Measurements from ENCODE around the gene MOSMO.
"Not testable (repeated sequence)": the region's sequence is repeated elsewhere in the genome, so short reads cannot be mapped to it uniquely, and the experiment has no call there.

The MOSMO gene

GRCh38 chr16:22002047-22002446 lies 5.9 kb upstream of the MOSMO start:
- H3K4me3 ChIP-seq (ENCODE audit: low read depth, low read length) = not testable (repeated sequence)

- no peak overlapping the region for H3K4me3 ChIP-seq (ENCODE audit: low read depth, low read length)
These were observed 4.7 kb upstream of the MOSMO start for GRCh38 chr16:22003195-22003594.

GRCh38 chr16:22004341-22004740 lies 3.6 kb upstream of the MOSMO start:
- no peak overlapping the region for H3K4me3 ChIP-seq (ENCODE audit: low read depth, low read length)

GRCh38 chr16:22005746-22006145 lies 2.2 kb upstream of the MOSMO start:
- no peak overlapping the region for H3K4me3 ChIP-seq (ENCODE audit: low read depth, low read length)

- peak overlapping the region; percentile 63 for H3K4me3 ChIP-seq (ENCODE audit: low read depth, low read length)
These were observed 1.3 kb upstream of the MOSMO start for GRCh38 chr16:22006636-22007035.

GRCh38 chr16:22007159-22007508 lies 777 bp upstream of the MOSMO start:
- peak overlapping the region; percentile 63 for H3K4me3 ChIP-seq (ENCODE audit: low read depth, low read length)

GRCh38 chr16:22008215-22009059 lies 526 bp downstream of the MOSMO start:
- H3K4me3 ChIP-seq (ENCODE audit: low read depth, low read length) = peak overlapping the region; percentile 80

GRCh38 chr16:22010902-22011301 lies 3.0 kb downstream of the MOSMO start:
- H3K4me3 ChIP-seq (ENCODE audit: low read depth, low read length) = no peak overlapping the region

- H3K4me3 ChIP-seq (ENCODE audit: low read depth, low read length) = no peak overlapping the region
These were observed 4.3 kb downstream of the MOSMO start for GRCh38 chr16:22012241-22012640.

- no peak overlapping the region for H3K4me3 ChIP-seq (ENCODE audit: low read depth, low read length)
These were observed 5.6 kb downstream of the MOSMO start for GRCh38 chr16:22013486-22013885.

- no peak overlapping the region for H3K4me3 ChIP-seq (ENCODE audit: low read depth, low read length)
These were observed 6.5 kb downstream of the MOSMO start for GRCh38 chr16:22014271-22014873.

- no peak overlapping the region for H3K4me3 ChIP-seq (ENCODE audit: low read depth, low read length)
These were observed 9.0 kb downstream of the MOSMO start for GRCh38 chr16:22016927-22017326.

- H3K4me3 ChIP-seq (ENCODE audit: low read depth, low read length) = no peak overlapping the region
These were observed 10.6 kb downstream of the MOSMO start for GRCh38 chr16:22018559-22018958.

GRCh38 chr16:22022151-22022550 lies 14.2 kb downstream of the MOSMO start:
- no peak overlapping the region for H3K4me3 ChIP-seq (ENCODE audit: low read depth, low read length)

GRCh38 chr16:22023505-22023904 lies 15.6 kb downstream of the MOSMO start:
- no peak overlapping the region for H3K4me3 ChIP-seq (ENCODE audit: low read depth, low read length)

- not testable (repeated sequence) for H3K4me3 ChIP-seq (ENCODE audit: low read depth, low read length)
These were observed 16.9 kb downstream of the MOSMO start for GRCh38 chr16:22024785-22025184.

GRCh38 chr16:22027633-22028032 lies 19.7 kb downstream of the MOSMO start:
- H3K4me3 ChIP-seq (ENCODE audit: low read depth, low read length) = no peak overlapping the region

- H3K4me3 ChIP-seq (ENCODE audit: low read depth, low read length) = no peak overlapping the region
These were observed 21.7 kb downstream of the MOSMO start for GRCh38 chr16:22029632-22030031.

GRCh38 chr16:22030087-22030812 lies 22.3 kb downstream of the MOSMO start:
- H3K4me3 ChIP-seq (ENCODE audit: low read depth, low read length) = no peak overlapping the region

GRCh38 chr16:22031483-22032083 lies 23.7 kb downstream of the MOSMO start:
- H3K4me3 ChIP-seq (ENCODE audit: low read depth, low read length) = no peak overlapping the region

GRCh38 chr16:22034503-22034902 lies 26.6 kb downstream of the MOSMO start:
- H3K4me3 ChIP-seq (ENCODE audit: low read depth, low read length) = no peak overlapping the region

GRCh38 chr16:22035153-22035552 lies 27.2 kb downstream of the MOSMO start:
- no peak overlapping the region for H3K4me3 ChIP-seq (ENCODE audit: low read depth, low read length)

All from iPS-11a (cell line).